HFF-Myc (cell line): ENCODE results near the gene ACOT9.
A peak's percentile ranks its signal among the peaks of the same experiment; 100 is the strongest.
"Not testable (repeated sequence)": the region's sequence is repeated elsewhere in the genome, so short reads cannot be mapped to it uniquely, and the experiment has no call there.

Source experiments
- DNase-seq: peaks from one replicate; pipeline ENCODE4 v3.0.0-alpha.2; 2011; ENCODE audit warnings: low read depth; ENCODE audit errors: extremely low read depth
- H3K4me3 ChIP-seq: replicated peaks from 2 replicates; pipeline ENCODE4 v1.5.1; 2011; ENCODE audit warnings: low read depth, mild to moderate bottlenecking, control low read depth, low read length
- TF ChIP-seq, protein P1 (sequence below): IDR thresholded peaks from 2 replicates; pipeline ENCODE4 v1.5.1; 2012; ENCODE audit warnings: mild to moderate bottlenecking, low read depth, low read length, control low read depth; ENCODE audit errors: missing control alignments

Gene ACOT9

DNA sequence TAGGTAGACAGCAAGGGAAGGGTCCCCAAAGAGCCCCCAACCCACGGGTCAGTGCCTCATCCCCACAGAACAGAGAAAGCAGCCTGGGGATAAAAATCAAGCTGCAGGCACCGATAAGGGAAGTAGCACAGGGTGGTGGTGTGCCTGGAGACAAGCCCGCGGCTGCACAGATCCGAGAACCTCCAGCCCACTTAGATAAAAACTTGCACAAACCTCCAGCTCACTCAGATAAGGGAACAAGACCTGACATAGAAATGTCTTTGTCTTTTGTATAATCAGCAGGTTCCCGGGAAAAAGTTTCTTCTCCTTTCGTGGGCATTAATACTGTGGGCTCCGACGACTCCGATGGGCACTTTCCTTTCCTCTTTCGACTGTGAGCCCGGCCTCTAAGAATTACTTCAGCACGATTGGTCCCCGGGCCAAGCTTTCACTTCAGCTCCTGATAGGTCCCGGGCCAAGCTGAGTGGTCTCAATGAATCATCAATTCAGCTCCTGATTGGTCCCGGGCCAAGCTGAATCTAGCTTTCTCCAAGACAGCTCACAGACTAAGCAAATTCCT lies 43.4 kb downstream of the ACOT9 start:
- no peak for DNase-seq
- H3K4me3 ChIP-seq = no peak overlapping the region
- TF ChIP-seq, protein P1, sequence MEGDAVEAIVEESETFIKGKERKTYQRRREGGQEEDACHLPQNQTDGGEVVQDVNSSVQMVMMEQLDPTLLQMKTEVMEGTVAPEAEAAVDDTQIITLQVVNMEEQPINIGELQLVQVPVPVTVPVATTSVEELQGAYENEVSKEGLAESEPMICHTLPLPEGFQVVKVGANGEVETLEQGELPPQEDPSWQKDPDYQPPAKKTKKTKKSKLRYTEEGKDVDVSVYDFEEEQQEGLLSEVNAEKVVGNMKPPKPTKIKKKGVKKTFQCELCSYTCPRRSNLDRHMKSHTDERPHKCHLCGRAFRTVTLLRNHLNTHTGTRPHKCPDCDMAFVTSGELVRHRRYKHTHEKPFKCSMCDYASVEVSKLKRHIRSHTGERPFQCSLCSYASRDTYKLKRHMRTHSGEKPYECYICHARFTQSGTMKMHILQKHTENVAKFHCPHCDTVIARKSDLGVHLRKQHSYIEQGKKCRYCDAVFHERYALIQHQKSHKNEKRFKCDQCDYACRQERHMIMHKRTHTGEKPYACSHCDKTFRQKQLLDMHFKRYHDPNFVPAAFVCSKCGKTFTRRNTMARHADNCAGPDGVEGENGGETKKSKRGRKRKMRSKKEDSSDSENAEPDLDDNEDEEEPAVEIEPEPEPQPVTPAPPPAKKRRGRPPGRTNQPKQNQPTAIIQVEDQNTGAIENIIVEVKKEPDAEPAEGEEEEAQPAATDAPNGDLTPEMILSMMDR = no peak

DNA sequence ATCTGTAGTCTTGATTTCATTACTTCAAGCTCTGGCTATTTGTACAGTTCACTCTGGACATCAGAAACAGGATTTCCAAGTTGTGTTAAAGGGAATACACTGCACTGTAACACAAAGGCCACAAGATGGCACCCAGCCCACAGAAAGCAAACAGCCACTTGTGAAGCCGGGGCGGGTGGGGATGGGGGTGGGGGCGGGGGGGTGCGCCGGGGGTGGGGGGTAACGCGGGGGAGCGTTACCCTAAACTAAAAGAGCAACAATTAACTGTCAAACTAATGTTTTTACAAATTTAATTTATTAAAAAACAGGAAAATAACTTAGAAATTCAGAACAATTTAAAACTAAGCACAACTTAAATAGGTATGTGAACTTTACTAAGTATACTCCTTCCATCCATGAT lies 48.5 kb downstream of the ACOT9 start:
- TF ChIP-seq, protein P1 = peak; percentile 42
- H3K4me3 ChIP-seq = no peak overlapping the region
- DNase-seq = peak; percentile 12

DNA sequence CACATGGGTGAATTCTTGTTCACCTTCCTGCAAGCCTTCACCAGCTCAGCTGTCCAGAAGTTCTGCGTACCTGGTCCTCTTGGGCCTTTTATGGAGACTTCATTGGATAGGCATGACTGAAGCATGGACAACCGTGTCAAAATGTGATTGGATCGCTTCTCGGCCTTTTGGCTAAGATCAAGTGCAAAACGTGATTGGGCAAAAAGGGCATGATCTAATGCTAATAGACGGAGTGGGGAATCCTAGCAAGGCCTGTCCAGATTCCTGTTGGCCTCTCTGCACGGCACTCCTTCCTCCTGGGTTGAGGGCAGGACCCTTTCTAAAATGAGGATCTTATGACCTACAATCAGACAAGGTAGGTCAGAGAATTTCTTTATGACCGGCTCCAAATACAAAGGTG lies 50.9 kb downstream of the ACOT9 start:
- DNase-seq = no peak
- TF ChIP-seq, protein P1 = no peak
- no peak overlapping the region for H3K4me3 ChIP-seq

DNA sequence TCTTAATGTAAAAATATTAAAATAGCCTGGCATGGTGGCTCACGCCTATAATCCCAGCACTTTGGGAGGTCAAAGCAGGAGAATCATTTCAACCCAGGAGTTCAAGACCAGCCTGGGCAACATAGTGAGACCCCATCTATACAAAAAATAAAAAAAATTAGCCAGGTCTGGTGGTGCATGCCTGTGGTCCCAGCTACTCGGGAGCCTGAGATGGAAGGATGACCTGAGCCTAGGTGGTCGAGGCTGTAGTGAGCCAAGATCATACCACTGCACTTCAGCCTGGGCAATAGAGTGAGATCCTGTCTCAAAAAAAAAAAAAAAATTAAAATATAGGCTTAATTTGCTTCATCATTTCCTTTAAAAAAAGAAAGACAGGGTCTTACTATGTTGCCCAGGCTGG lies 66.6 kb downstream of the ACOT9 start:
- H3K4me3 ChIP-seq = not testable (repeated sequence)

DNA sequence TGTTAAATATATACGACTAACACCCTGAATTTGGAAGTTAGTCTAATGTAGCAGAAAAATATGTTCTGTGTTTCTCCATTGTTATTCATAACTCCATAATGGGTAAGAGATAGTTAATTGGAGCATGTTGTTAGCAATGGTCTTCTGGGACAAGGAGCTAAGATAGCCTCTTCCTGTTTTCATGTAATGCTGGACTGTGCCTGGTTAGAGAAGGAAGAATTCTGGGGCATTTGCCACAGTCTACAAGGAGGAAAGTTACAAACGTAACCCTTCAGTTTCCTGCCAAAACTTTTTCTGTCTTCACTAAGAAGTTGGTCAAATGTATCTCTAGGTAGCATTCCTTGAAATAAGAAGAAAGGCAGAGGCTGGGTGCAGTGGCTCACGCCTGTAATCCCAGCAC lies 70.0 kb downstream of the ACOT9 start:
- TF ChIP-seq, protein P1 = no peak
- no peak for DNase-seq
- H3K4me3 ChIP-seq = no peak overlapping the region

More for the DNA sequence above, 66.6 kb downstream of the ACOT9 start:
- DNase-seq = not testable (repeated sequence)

DNA sequence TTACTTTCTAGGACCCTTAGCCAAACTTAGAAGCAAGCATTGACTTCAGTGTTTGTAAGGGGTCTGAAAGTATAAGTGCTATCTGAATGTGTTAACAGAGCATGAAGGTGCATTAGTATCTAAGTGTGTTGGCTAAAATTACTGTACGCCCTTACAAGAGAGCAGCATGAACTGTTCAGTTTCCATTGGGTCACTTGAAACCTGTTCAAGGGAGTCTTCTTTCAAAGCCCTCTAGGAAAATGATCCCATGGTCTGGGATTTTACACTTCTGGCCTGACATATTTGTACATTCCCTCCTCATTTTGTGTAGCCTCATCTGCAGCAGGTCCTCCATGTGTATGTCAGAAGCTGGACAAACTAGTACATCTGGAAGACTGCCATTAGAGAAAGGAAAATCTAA lies 72.5 kb downstream of the ACOT9 start:
- TF ChIP-seq, protein P1 = no peak
- H3K4me3 ChIP-seq = no peak overlapping the region
- no peak for DNase-seq

DNA sequence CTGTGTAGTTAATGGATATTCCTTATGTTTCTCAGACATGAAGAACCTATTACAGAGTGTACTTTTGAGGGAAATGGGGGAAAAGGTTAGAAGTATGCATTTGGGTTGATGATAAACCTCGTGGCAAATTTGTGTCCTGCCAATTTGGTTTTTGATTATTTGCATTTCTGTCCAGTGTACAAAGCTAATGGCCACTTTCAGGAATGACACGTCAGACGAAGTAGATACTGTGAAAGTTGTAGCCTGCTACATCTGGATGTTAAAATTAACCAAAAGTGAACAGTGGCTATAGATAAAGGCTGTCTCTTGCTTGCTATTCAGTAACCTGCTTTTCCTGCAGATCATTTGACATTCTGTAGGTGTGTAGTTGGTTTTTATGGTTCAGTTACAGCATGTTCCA lies 74.7 kb downstream of the ACOT9 start:
- peak overlapping the region; percentile 67 for H3K4me3 ChIP-seq
- TF ChIP-seq, protein P1 = no peak
- DNase-seq = no peak
